ENCODE data around the gene ROBO4.

- TF ChIP-seq NR2C2 (CRISPR knock-in tag; IDR thresholded peaks at IDR 0.05; ENCODE audit: borderline replicate concordance) (no peak), ZNF335 (CRISPR knock-in tag; IDR thresholded peaks at IDR 0.05) (no peak), NPAS2 (CRISPR knock-in tag; IDR thresholded peaks at IDR 0.05; ENCODE audit: borderline replicate concordance) (no peak), POLR2A (IDR thresholded peaks at IDR 0.05; ENCODE audit: insufficient read depth in 1 of 2, low read depth in 2 of 2, low read length in 2 of 2) (no peak), ATF7 (IDR thresholded peaks at IDR 0.05) (no peak), ATF7 (CRISPR knock-in tag; IDR thresholded peaks at IDR 0.05) (no peak), ZNF879 (CRISPR knock-in tag; IDR thresholded peaks at IDR 0.05) (no peak), ETV6 (CRISPR knock-in tag; conservative IDR thresholded peaks at IDR 0.05) (no peak), CEBPZ (IDR thresholded peaks at IDR 0.05; ENCODE audit: low read length) (no peak), MEIS2 (CRISPR knock-in tag; IDR thresholded peaks at IDR 0.05) (no peak), ZBTB20 (CRISPR knock-in tag; IDR thresholded peaks at IDR 0.05; ENCODE audit: borderline replicate concordance, low read depth) (no peak), ZNF383 (CRISPR knock-in tag; IDR thresholded peaks at IDR 0.05; ENCODE audit: borderline replicate concordance) (no peak), ARID2 (CRISPR knock-in tag; IDR thresholded peaks at IDR 0.05; ENCODE audit: borderline replicate concordance) (no peak), HOXA7 (CRISPR knock-in tag; IDR thresholded peaks at IDR 0.05) (no peak)
- TF ChIP-seq, protein P1, sequence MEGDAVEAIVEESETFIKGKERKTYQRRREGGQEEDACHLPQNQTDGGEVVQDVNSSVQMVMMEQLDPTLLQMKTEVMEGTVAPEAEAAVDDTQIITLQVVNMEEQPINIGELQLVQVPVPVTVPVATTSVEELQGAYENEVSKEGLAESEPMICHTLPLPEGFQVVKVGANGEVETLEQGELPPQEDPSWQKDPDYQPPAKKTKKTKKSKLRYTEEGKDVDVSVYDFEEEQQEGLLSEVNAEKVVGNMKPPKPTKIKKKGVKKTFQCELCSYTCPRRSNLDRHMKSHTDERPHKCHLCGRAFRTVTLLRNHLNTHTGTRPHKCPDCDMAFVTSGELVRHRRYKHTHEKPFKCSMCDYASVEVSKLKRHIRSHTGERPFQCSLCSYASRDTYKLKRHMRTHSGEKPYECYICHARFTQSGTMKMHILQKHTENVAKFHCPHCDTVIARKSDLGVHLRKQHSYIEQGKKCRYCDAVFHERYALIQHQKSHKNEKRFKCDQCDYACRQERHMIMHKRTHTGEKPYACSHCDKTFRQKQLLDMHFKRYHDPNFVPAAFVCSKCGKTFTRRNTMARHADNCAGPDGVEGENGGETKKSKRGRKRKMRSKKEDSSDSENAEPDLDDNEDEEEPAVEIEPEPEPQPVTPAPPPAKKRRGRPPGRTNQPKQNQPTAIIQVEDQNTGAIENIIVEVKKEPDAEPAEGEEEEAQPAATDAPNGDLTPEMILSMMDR (CRISPR knock-in tag; IDR thresholded peaks at IDR 0.05), result no peak
These were observed 25.2 kb upstream of the ROBO4 start for GRCh38 chr11:124922831-124923230.

All from HepG2 (cell line).